Measurements from ENCODE around the gene OLFM1.

OLFM1 gene

DNA sequence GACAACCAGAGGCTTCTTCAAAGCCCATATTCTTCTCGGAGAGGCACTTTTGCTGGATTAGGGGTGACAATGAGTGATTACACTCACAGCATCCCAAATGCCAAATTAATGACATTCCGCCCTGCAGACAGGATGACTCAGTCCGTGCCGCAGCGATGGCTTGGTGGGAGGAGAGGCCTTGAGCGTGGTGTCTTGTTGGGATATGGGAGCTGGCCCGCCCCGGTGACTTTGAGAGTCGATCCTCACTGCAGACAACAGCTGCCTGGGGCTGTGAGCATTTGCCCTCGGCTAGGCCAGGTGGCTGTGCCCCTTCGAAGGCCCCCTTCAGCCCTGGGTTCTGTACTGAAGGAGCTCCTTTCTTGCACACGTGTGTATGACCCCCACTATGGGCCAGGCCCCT lies 29.8 kb downstream of the OLFM1 start:
- Histone ChIP-seq H3K4me1 (ENCODE audit: insufficient read depth, poor library complexity, severe bottlenecking) (no peaks in the 10 kb centered on the region), H3K27me3 (ENCODE audit: insufficient read depth, poor library complexity, severe bottlenecking) (no peaks in the 10 kb centered on the region), H3K9me3 (ENCODE audit: severe bottlenecking) (no peaks in the 10 kb centered on the region), H3K36me3 (ENCODE audit: low read depth) (no peaks in the 10 kb centered on the region), H3K4me3 (ENCODE audit: severe bottlenecking) (no peak overlapping the region), H3K27ac (ENCODE audit: poor library complexity, severe bottlenecking) (no peak overlapping the region)
- ATAC-seq (ENCODE audit: low read depth) (no peak), DNase-seq (ENCODE audit: low spot score) (no peak)
- TF ChIP-seq, protein P1, sequence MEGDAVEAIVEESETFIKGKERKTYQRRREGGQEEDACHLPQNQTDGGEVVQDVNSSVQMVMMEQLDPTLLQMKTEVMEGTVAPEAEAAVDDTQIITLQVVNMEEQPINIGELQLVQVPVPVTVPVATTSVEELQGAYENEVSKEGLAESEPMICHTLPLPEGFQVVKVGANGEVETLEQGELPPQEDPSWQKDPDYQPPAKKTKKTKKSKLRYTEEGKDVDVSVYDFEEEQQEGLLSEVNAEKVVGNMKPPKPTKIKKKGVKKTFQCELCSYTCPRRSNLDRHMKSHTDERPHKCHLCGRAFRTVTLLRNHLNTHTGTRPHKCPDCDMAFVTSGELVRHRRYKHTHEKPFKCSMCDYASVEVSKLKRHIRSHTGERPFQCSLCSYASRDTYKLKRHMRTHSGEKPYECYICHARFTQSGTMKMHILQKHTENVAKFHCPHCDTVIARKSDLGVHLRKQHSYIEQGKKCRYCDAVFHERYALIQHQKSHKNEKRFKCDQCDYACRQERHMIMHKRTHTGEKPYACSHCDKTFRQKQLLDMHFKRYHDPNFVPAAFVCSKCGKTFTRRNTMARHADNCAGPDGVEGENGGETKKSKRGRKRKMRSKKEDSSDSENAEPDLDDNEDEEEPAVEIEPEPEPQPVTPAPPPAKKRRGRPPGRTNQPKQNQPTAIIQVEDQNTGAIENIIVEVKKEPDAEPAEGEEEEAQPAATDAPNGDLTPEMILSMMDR (IDR thresholded peaks at IDR 0.05; ENCODE audit: poor library complexity, severe bottlenecking): no peak

DNA sequence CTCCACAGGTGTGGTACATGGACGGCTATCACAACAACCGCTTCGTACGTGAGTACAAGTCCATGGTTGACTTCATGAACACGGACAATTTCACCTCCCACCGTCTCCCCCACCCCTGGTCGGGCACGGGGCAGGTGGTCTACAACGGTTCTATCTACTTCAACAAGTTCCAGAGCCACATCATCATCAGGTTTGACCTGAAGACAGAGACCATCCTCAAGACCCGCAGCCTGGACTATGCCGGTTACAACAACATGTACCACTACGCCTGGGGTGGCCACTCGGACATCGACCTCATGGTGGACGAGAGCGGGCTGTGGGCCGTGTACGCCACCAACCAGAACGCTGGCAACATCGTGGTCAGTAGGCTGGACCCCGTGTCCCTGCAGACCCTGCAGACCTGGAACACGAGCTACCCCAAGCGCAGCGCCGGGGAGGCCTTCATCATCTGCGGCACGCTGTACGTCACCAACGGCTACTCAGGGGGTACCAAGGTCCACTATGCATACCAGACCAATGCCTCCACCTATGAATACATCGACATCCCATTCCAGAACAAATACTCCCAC lies 32.1 kb downstream of the OLFM1 start:
- DNase-seq (ENCODE audit: low spot score) (no peak), ATAC-seq (ENCODE audit: low read depth) (no peak)
- Histone ChIP-seq H3K27ac (ENCODE audit: poor library complexity, severe bottlenecking) (no peak overlapping the region), H3K36me3 (ENCODE audit: low read depth) (no peaks in the 10 kb centered on the region), H3K9me3 (ENCODE audit: severe bottlenecking) (no peaks in the 10 kb centered on the region), H3K27me3 (ENCODE audit: insufficient read depth, poor library complexity, severe bottlenecking) (peaks cover 16% of the 10 kb centered on the region), H3K4me3 (ENCODE audit: severe bottlenecking) (no peak overlapping the region), H3K4me1 (ENCODE audit: insufficient read depth, poor library complexity, severe bottlenecking) (no peaks in the 10 kb centered on the region)
- TF ChIP-seq, protein P1 (IDR thresholded peaks at IDR 0.05; ENCODE audit: poor library complexity, severe bottlenecking): no peak

DNA sequence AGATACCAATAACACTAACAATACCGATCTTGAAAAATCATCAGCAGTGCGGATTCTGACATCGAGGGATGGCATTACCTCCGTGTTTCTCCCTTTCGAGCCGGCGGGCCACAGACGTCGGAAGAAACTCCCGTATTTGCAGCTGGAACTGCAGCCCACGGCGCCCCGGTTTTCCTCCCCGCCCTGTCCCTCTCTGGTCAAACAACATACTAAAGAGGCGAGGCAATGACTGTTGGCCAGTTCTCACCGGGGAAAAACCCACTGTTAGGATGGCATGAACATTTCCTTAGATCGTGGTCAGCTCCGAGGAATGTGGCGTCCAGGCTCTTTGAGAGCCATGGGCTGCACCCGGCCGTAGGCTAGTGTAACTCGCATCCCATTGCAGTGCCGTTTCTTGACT lies 32.8 kb downstream of the OLFM1 start:
- peaks cover 21% of the 10 kb centered on the region for H3K27me3 ChIP-seq (ENCODE audit: insufficient read depth, poor library complexity, severe bottlenecking)
- DNase-seq (ENCODE audit: low spot score): no peak
- H3K36me3 ChIP-seq (ENCODE audit: low read depth): no peaks in the 10 kb centered on the region

GRCh38 chr9:135122316-135122715 lies 34.8 kb downstream of the OLFM1 start:
- H3K27me3 ChIP-seq (ENCODE audit: insufficient read depth, poor library complexity, severe bottlenecking): peaks cover 22% of the 10 kb centered on the region

More for the DNA sequence above, 32.8 kb downstream of the OLFM1 start:
- Histone ChIP-seq H3K9me3 (ENCODE audit: severe bottlenecking) (no peaks in the 10 kb centered on the region), H3K4me3 (ENCODE audit: severe bottlenecking) (no peak overlapping the region), H3K4me1 (ENCODE audit: insufficient read depth, poor library complexity, severe bottlenecking) (no peaks in the 10 kb centered on the region), H3K27ac (ENCODE audit: poor library complexity, severe bottlenecking) (no peak overlapping the region)
- no peak for ATAC-seq (ENCODE audit: low read depth)
- TF ChIP-seq, protein P1 (IDR thresholded peaks at IDR 0.05; ENCODE audit: poor library complexity, severe bottlenecking): no peak

More at GRCh38 chr9:135122316-135122715, 34.8 kb downstream of the OLFM1 start:
- H3K27ac ChIP-seq (ENCODE audit: poor library complexity, severe bottlenecking): no peak overlapping the region
- H3K36me3 ChIP-seq (ENCODE audit: low read depth): no peaks in the 10 kb centered on the region
- ATAC-seq (ENCODE audit: low read depth) (no peak), DNase-seq (ENCODE audit: low spot score) (no peak)
- TF ChIP-seq, protein P1 (IDR thresholded peaks at IDR 0.05; ENCODE audit: poor library complexity, severe bottlenecking): no peak
- no peaks in the 10 kb centered on the region for H3K4me1 ChIP-seq (ENCODE audit: insufficient read depth, poor library complexity, severe bottlenecking)
- no peak overlapping the region for H3K4me3 ChIP-seq (ENCODE audit: severe bottlenecking)
- no peaks in the 10 kb centered on the region for H3K9me3 ChIP-seq (ENCODE audit: severe bottlenecking)

Measured in RWPE2 (cell line).